ENCODE measurements around the gene DMRT1. TPM values are rescaled to one million over a fixed set of nuclear protein-coding genes. Genes with fewer than 3 reads are reported as not detected.

Gene DMRT1
- not detected for polyA plus RNA-seq (2013, experiment 1 of 2; ENCODE audit: insufficient read length)
- not detected for polyA plus RNA-seq (2013, experiment 2 of 2; ENCODE audit: insufficient read length)

DNA sequence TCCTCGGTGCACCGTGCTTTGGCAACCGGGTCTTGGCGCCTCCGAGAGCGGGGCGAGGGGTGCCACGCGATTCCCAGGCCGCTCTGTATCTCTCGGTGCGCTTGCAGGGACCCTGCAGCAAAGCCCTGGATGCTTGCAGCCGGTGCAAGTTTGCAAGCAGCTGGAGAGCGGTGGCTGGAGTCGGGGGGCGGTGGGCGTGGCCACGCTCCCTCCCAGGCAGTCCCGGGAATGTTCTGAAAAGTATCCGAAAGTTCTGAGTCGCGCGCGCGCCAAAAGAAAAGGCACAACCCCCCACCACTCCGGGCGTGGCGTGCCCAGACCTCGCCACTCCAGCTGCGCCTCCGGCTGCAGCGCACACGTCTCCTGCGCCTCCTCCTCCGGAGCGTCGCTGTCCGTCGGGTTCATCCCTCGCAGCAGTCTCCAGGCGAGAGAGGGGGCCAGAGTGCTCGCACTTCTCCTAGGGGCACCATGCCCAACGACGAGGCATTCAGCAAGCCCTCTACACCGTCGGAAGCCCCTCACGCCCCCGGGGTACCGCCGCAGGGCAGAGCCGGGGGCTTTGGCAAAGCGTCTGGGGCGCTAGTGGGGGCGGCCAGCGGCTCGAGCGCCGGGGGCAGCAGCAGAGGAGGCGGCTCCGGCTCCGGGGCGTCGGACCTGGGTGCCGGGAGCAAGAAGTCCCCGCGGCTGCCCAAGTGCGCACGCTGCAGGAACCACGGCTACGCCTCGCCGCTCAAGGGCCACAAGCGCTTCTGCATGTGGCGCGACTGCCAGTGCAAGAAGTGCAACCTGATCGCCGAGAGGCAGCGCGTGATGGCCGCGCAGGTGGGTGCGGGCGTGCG, at the start of gene DMRT1:
Gene DMRT1 (plus strand): TSS at position 327 of the 839 bp plus-strand sequence. CDS start 142 bp downstream, at position 469.
- DNase-seq = no peak

DNA sequence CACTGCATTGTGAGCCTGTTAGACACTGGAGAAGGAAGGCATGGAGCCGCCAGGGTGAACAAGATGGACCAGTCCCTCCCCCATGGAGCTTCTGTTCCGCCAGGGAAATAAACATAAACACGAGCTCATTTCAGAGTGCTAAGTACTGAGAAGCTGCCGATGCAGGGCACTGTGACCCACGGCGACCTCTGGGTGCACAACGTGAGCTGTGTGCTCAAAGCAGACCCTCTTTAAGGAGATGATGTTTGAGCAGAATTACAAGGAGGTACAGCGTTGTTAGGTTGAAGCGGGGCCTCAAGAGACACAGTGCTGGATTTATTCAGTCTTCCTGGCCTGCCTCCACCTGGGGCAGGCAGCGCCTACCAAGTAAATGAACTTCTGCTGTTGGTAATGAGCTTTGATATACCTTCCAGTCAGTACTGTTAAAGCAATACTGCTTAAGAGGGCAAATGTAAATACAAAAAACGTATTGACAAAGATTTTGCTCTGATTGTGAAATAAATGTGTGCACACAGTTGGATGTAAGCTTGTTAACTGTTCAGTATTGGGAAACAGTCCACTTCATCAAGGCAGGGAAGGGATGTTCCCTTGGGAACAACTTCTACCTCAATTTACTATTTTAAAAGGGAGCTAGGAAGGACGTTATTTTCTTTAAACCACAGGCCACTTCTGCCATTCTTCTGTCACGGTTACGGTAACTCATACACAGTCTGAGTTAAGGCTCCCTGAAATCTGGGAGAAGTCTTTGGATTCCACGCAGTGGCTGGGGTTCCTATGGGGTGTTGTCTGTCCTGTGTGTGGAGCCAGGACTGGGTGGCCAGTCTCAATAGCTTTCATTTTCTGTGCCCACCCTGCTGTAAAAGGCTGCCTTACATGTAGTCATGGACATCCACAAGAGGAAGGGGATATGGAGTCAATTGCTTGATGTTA, 48.9 kb upstream of the DMRT1 start:
- no peak for DNase-seq

DNA sequence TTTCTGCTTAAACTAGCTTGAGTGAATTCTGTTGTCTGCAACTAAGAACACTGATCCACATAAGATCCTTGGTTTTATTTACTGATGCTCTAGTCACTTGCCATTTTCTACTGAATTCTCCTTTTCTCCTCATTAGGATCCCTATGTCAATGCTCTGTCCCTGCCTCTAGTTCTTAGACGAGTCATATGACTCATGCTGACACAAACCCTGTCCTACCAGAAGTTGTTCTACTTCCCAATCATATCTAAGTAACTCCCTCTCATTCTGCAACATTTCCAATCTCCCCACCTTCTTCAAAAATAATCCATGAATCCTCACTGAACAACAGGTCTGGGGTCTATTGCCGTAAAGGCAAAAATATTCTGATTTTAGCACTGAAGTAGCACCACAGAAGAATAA, 47.1 kb upstream of the DMRT1 start:
- DNase-seq = no peak

DNA sequence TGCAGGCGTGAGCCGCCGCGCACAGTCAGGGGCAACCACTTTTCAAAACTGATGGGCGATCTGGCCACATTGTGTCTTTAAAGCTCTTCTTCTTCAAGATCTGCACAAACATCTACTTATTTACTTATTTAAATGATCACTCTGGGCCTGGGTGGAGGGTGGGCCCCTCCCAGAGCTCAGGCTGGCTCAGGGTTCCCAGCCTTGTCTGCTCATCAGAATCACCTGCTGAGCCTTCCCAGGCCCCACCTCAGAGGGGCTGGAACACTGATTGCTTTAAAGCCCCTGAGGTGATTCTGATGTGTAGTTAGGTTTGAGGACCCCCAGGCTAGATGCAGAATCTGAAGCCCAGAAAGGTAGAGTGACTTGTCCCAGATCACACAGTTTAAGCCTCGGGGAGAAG, 45.6 kb upstream of the DMRT1 start:
- DNase-seq = no peak

DNA sequence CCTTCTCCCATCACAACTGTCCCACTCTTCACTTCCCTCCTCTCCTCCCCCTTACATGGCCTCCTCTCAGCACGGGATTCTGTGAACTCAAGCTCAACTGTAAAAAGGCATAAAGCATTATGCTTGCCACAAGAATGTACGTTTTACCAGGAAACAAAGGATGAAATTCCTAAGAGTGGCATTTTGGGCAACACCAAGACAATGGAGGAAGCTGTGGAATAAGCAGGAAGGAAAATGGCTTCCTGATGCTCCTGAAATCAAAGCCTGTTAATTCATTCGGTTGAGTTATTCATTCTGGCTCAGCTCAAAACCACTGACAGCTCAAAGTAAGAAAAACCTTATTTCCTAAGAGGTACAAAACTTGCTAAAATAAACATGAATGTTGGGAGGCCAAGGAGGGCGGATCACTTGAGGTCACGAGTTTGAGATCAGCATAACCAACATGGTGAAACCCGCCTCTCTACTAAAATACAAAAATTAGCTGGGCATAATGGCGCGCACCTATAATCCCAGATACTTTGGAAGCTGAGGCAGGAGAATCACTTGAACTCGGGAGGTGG, 40.8 kb upstream of the DMRT1 start:
- no peak for DNase-seq

DNA sequence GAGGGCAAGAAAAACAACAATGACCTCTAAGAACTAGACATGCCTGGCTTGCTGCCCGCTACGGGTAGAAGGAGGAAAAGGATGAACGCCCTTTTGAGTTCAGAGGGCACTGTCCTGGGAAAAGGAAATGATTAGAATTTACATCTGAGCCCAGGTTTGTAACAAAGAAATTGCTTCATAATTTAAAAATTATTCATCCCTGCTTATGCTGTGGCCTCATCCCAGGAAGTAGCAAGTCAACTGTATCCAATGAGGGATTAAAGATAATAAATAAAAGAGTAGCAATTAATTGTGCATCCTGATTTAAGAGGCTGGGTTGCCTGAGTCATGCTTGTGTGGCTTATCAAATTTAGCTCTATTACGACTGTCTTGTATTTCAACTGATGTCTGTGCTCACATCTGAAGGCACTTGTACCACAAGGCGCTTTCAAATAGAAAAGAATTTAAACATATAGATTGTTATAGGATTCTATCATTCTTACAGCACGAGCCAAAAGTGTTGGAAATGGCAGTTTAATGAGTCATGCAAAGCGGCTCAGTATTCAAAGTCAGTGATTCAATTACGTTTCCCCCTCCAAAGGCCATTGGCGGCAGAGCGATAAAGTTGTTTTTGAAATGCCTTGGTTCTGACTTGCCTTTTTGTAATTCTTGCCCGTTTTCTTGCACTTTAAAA, 40.0 kb upstream of the DMRT1 start:
- peak; percentile 86 for DNase-seq

DNA sequence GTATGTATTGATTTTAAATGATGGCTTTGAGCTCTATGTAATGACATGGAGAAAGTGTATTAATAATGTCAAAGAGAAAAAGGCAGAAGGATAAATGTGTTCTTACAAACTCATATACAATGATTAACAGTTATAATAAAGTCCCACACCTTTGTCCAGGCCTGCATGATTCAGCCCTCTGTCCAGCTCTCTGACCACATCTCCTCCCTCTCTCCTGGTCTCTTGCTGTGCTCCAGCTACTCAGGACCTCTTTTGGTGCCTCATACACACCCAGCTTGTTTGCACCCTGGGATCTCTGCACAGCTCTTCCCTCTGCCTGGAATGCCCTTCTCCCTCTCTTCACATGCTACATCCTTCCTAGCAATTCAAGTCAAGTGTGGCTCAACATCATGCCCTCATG, 37.5 kb upstream of the DMRT1 start:
- DNase-seq = no peak

DNA sequence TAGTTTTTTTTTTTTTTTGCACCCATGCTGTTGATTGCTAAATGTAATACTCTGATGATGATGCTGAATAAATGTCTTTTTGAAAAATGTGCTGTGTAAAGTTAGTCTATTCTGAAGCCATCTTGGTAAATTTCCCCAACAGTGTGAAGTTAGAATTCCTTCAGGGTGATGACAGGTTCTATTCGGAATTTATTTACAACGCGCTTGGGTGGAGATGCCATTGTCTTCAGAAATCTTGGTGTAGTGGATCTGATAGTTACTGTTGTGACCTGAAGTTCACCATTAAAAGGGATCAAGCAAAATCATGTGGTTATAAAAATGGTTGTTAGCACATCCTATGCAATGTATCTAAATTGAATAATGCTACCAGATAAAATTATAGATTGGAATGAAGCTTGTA, 36.3 kb upstream of the DMRT1 start:
- DNase-seq = no peak

DNA sequence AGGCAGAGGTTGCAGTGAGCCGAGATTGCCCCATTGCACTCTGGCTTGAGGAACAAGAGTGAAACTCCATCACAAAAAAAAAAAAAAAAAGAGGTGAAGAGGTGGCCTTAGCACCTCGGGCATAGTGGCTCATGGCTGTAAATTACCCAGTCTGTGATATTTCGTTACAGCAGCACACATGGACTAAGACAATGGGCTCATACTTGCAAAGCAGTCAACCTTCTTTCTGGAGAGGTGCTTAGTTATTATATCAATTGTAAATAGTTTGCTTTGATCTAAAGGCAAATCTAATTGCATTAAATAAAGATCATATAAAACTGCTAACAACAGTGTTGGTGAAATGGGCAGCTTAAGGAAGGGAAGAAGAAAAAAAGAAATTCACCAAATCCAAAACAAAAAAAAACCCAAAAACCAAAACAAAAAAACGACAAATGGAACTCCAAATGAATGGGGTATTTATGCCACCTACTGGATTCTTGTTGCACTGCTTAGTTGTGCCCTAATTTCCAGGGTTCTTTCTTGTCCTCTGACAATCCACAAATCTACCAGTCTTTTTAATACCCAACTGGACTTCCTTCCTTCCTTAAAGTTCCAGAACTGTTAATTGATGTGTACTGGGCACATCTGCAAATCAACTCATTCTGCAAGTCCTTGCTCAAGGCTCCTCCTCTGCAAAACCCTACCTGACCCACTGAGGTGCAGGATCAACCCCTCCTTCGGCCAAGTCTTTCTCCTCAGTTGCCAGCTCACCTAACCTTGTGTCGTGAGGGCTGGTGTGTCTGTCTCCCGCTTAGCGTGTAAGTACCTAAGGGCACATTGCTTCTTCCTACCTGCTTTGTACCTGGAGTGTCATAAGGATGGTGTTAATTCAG, 35.0 kb upstream of the DMRT1 start:
- peak; percentile 23 for DNase-seq

DNA sequence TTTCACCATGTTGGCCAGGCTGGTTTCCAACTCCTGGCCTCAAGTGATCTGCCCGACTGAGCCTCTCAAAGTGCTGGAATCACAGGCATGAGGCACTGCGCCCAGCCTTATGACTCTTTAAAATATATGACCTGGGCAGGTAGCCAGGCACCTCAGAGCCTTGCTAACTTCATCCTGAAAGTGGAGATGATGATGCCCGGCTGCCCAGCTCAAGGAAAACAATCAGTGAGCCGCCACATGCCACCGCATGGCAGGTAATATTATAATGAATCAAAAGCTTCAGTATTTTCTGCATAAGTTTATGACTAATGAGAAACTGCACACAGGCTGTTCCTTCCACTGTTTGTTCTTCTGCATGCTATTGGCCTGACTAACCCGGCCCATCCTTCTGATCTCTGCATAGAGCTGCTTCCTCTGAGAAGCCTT, 30.4 kb upstream of the DMRT1 start:
- DNase-seq = no peak

DNA sequence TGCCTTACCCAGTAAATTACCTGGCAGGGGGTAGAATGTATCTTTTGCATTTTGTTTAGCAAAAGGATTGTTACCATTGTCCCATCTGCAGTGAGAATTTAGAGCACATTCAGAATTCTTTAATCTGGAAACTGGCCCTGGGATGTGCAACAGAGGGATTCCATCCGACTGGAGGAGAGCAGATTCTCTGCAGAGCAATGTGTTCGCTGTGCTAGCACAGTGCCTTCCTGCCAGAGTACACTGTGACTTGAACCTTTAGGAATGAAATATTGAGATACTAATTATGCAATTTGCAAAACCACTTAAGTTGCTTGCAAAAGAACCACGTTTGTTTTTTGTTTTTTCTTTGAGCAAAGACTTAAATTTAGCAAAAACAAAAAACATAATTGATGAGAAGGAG, 22.5 kb upstream of the DMRT1 start:
- no peak for DNase-seq

DNA sequence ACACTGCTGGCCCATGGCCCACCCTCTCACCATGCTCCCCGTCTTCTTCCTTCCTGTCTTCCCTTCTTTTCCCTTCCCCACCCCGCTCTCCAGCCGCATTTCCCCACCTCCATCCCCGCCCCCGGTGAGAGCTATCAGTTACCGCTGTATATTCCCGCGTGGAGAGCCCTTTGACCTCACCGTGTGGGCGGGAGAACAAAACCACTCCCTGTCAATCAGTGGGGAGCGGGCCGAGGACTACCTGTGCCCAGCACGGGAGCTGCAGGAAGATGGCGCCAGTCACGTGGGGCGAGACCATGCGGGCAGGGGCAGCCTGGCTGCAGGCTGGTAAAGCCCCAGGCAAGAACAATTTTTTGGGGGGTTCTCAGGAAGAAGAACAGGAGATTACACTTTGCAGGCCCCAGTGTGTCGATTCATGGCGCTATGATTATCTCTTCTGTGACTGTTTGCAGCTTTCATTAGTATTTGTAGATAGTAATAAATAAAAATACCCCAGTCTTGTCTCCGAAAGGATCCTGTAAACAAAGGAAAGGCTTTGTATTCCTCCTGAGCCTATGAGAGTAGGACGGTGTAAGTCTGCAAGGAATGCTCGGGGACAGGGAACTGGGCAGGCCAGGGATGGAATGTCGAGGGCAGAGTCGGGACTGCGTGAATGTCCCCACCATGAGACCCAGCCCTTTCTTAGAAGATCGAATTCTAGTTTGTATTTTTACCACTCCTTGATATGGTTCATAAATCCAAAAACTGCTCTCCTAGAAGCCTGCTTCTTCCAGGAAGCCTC, 14.8 kb upstream of the DMRT1 start:
- DNase-seq = no peak

DNA sequence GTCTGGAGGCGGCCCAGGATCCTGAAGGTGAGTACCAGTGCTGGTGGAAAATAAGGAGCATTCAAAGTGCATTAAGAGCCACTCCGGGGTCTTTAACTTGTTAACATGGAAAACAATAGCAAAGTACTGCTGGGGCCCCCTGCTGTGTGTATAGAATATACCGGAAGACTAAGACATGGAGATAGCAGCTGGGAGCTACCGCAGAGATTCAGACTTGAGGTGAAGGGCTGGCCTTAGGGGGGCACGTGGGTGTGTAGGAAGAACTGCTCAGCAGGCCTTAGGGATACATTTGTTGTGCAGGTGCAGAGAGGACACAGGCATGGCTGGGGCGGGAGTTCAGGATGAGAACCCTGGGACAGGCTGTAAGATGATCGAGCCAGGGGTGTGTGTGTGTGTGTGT, 1.2 kb upstream of the DMRT1 start:
- no peak for DNase-seq

DNA sequence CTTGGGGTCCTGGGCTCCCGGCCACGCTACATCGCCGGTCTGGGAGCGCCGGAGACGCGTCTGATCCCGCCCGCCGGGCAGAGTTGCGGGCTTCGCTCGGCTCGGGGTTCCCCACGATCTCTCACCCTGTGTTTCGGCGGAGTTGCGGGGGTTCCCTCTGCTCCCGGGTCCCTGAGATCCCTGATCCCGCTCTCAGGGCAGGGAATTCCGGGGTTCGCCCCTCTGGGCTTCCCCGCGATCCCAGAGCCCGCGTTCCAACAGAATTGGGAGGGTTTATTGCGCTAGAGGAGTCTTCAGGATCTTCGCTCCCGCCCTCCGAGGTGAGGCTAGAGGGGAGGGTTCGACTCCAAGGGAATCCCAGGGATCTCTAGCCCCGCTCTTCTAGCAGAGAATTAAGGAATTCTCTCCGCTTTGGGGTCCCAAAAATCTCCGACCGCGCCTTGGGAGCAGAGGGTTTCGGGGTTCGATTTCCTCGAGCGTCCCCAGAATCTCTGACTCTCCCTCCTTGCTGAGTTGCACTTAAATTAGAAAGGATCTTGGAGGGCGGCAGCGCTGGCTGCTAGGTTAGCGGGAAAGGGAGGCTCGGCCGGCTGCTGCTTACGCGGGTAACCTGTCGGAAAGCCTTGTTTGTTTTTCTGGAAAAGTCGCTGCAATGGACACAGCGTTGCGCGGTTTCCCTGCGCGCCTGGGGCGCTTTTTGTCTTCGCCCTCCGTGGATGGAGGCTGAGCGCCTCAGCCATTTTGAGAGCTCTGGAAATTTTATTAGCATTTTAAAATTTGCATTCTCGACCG, 1.3 kb downstream of the DMRT1 start:
- DNase-seq = no peak

DNA sequence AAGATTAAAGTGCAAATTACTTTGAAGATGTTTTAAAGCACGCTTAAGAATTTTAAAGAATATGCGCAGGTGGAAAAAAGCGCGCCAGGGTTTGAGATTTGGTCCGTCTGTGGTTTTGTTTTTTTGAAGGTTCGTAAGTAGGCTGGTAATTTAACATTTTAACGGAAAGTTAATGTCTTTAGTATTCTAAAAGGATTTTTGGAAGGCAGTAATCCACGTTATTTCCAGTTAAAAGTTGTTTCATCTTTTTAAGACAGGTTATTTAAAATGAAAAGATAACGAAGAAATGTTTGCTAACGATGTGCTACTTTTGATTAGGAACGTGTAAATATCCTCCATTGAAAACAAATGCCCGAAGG, 1.9 kb downstream of the DMRT1 start:
- no peak for DNase-seq

DNA sequence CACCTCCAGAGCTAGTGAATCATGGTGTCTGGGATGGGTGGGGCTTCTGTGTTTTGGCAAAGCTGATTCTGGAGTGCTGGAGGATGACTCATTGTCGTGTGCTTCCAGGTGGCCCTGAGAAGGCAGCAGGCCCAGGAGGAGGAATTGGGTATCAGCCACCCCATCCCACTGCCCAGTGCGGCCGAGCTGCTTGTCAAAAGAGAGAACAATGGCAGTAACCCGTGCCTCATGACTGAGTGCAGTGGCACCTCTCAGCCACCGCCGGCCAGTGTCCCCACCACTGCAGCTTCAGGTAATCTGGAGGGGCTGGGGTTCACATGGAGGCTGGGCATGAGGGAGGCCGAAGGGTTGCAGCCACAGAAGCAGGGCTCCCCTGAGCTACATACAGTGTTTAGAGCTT, 5.4 kb downstream of the DMRT1 start:
- DNase-seq = no peak

DNA sequence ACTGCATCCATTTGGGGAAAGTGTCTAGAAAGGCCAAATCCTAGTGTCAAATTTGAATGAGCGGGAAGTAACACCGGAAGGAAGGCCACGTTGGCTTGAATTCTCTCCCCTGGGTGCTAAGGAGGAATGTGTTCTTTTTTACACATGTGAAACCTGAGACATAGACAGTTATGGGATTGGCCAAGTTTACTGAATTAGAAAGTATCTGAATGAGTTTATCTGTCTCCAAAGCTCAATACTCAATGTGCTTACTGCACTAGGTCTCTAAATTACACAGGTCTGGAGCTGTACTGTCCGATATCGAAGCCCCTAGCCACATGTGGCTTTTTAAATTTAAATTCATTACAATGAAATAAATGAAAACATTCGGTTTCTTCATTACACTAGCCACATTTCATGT, 6.0 kb downstream of the DMRT1 start:
- no peak for DNase-seq

DNA sequence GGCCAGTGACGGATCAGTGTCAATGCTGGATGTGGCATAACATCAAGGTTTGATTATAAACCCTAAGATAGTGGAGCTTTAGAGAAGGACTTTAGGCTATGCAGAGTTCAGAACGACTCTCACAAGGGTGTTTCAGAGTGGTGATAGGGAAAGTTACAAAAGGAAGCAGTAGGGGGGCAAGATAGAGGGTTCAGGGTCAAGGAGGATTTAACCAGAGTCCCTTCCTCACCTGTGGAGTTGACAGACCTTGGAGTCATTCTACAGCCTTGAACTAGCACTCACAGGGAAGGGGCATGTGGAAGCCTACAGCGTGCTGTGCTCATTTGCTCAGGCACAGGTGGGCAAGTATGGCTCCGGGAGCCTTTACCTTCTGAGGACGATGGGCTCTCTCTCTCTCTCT, 7.9 kb downstream of the DMRT1 start:
- no peak for DNase-seq

DNA sequence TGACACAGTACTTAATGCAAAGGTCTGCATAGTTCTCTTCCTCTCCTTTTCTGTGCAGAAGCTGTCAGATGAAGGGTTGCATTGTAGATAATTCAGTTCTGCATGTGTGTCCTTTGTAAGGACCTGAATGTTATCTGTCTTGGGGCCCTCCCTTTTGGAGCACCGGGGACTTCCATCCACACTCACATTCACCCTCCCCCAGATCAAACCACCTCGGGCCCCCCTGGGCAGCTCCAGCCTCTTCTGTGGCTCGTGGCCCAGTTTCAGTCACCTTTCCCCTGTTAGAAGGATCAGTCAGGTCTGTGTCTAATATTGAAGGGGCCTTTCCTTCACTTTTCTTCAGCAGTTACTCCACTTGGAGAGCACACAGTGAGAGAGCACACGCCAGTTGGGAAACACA, 11.0 kb downstream of the DMRT1 start:
- DNase-seq = no peak

DNA sequence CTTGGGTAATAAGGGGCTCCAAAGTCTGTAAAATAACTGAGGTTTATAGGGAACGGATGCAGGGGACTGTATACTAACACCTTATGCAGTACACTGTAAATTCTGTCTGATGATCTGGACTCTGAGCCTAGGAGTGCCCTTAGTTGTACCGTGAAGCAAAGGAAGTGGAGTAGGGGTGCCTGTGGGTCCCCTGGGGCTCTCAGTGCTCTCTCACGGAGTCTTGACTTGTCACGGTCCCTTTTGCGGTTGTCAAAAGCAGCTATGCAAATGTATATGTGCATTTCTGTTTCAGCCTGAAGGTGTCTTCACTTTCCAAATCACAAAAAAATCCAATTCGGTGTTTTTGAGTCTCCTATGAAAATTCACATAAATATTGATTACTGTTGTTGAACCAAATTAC, 17.8 kb downstream of the DMRT1 start:
- DNase-seq = no peak
